Panc1 (cell line): ENCODE data around the gene DGCR6.

ENCODE experiments used
- CTCF ChIP-seq: fragments of 450-650 bp; IDR thresholded peaks from 2 replicates; pipeline ENCODE4 v1.5.1; 2017; ENCODE audit warnings: mild to moderate bottlenecking
- POLR2AphosphoS5 ChIP-seq: IDR thresholded peaks from 2 replicates; pipeline ENCODE4 v1.6.1; 2012; ENCODE audit warnings: mild to moderate bottlenecking, low read depth, low read length, moderate library complexity
- REST ChIP-seq, 2 experiments: IDR thresholded peaks; 2 replicates each; pipeline ENCODE4 v1.6.1; 2011 to 2012; ENCODE audit warnings: low read depth in 2 of 2, control low read depth in 1 of 2, low read length in 1 of 2, mild to moderate bottlenecking in 1 of 2, moderate library complexity in 1 of 2; ENCODE audit not compliant: insufficient read depth in 1 of 2

GRCh38 chr22:18906896-18907295 lies 776 bp downstream of the DGCR6 start:
- TF ChIP-seq POLR2AphosphoS5 = no peak
- no peak for TF ChIP-seq CTCF
- no peak for TF ChIP-seq REST (IDR thresholded peaks at IDR 0.05; ENCODE audit: insufficient read depth in 1 of 2, low read depth in 2 of 2, low read length in 1 of 2)
